GM06990 (cell line): ENCODE measurements around the gene IRS1.

ENCODE experiments used
- DNase-seq: peaks from one replicate; pipeline ENCODE4 v3.0.0-alpha.2; 2011; ENCODE audit not compliant: insufficient read length; ENCODE audit errors: extremely low read depth
- H3K27me3 ChIP-seq: replicated peaks from 2 replicates; pipeline ENCODE4 v1.6.0; 2011; ENCODE audit warnings: low read length; ENCODE audit not compliant: control insufficient read depth, insufficient read depth
- H3K36me3 ChIP-seq: 2 replicates; pipeline ENCODE4 v1.5.1; 2011; ENCODE audit warnings: low read length; ENCODE audit not compliant: control insufficient read depth, insufficient read depth
- H3K4me3 ChIP-seq: replicated peaks from 2 replicates; pipeline ENCODE4 v1.5.1; 2011; ENCODE audit warnings: low read depth, mild to moderate bottlenecking, control low read depth, low read length
- CTCF ChIP-seq: IDR thresholded peaks from 2 replicates; pipeline ENCODE4 v1.5.1; 2011; ENCODE audit warnings: low read length, control low read depth, mild to moderate bottlenecking, inconsistent platforms; ENCODE audit not compliant: insufficient read depth, poor library complexity, severe bottlenecking

Gene IRS1

GRCh38 chr2:226739545-226740030, 60.0 kb downstream of the IRS1 start:
- no peak for DNase-seq
- no peak for TF ChIP-seq CTCF
- H3K27me3 ChIP-seq = no peaks in the 10 kb centered on the region
- no peak overlapping the region for H3K4me3 ChIP-seq
- no peaks in the 10 kb centered on the region for H3K36me3 ChIP-seq

- no peak overlapping the region for H3K4me3 ChIP-seq
- no peak for DNase-seq
- no peaks in the 10 kb centered on the region for H3K27me3 ChIP-seq
- no peak for TF ChIP-seq CTCF
- H3K36me3 ChIP-seq = no peaks in the 10 kb centered on the region
Observed at GRCh38 chr2:226738821-226739544, 60.6 kb downstream of the IRS1 start.

- TF ChIP-seq CTCF = no peak
- no peak for DNase-seq
- Histone ChIP-seq H3K27me3 (no peaks in the 10 kb centered on the region), H3K4me3 (no peak overlapping the region), H3K36me3 (no peaks in the 10 kb centered on the region)
Observed at GRCh38 chr2:226738191-226738820, 61.3 kb downstream of the IRS1 start.

- TF ChIP-seq CTCF = no peak
- no peak for DNase-seq
Observed at GRCh38 chr2:226736382-226736781, 63.2 kb downstream of the IRS1 start.

GRCh38 chr2:226733927-226734564, 65.6 kb downstream of the IRS1 start:
- TF ChIP-seq CTCF = no peak
- no peaks in the 10 kb centered on the region for H3K36me3 ChIP-seq
- no peak for DNase-seq
- H3K27me3 ChIP-seq = no peaks in the 10 kb centered on the region
- no peak overlapping the region for H3K4me3 ChIP-seq

More at GRCh38 chr2:226736382-226736781, 63.2 kb downstream of the IRS1 start:
- Histone ChIP-seq H3K36me3 (no peaks in the 10 kb centered on the region), H3K4me3 (no peak overlapping the region), H3K27me3 (no peaks in the 10 kb centered on the region)
